GM19372 (cell line): ENCODE results near the gene P4HB.

Source experiments
- ATAC-seq: cut with Tn5 transposase; IDR thresholded peaks from one replicate; pipeline ENCODE4 v1.9.1; 2021; ENCODE audit warnings: mild to moderate bottlenecking, low read depth, moderate library complexity; ENCODE audit not compliant: unreplicated experiment

P4HB gene

DNA sequence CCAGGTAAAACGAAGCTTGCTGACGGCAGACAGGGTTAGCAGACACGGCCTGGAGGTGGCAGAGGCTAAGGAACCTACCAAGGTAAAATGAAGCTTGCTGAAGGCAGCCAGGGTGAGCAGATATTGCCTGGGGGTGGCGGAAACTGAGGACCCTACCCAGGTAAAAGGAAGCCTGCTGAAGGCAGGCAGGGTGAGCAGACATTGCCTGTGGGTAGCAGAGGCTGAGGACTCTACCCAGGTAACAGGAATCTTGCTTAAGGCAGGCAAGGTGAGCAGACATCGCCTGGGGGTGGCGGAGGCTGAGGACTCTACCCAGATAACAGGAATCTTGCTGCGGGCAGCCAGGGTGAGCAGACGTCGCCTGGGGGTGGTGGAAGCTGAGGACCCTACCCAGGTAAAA lies 59.0 kb downstream of the P4HB start:
- no peak for ATAC-seq

DNA sequence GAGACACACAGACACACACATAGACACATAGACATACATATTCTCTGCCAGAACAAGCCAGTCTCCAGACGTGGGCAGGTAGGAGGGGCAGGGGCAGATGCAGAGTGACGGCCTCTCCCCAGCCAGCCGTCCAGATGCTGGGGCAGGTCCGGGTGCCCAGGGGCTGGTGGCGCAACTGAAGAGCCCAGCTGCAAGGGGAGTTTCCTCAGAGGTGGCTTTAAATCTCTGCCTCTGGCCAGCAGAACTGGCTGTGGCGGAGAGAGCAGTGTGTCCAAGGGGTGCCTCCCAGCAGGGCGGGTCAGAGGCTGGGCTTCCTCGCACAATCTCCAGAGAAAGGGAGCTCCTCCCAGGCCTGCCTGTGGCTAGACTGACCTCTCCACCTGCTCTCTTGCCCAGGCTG lies 65.8 kb downstream of the P4HB start:
- ATAC-seq: no peak

DNA sequence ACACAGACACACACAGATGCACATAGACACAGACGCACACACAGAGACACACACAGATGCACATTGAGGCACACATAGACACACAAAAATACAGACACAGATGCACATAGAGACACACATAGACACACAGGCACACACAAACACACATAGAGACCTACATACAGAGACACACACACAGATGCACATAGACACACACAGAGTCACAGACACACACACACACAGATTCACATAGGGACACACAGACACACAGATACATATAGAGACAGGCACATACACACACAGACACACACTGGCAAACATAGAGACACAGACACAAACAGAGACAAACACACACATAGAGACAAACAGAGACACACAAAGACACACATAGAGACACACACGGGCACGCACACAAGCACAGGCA lies 66.3 kb downstream of the P4HB start:
- ATAC-seq: no peak
